Measurements from ENCODE around the gene TPRA1.

GRCh38 chr3:127572735-127573134 lies 17.8 kb downstream of the TPRA1 start:
- TF ChIP-seq CTCF (conservative IDR thresholded peaks at IDR 0.05; ENCODE audit: low read depth, low read length): no peak
- no peak for TF ChIP-seq MAFK (IDR thresholded peaks at IDR 0.05; ENCODE audit: low read depth, low read length)
- TF ChIP-seq BHLHE40 (IDR thresholded peaks at IDR 0.05; ENCODE audit: low read depth, low read length): no peak
- no peak for TF ChIP-seq ELK1 (IDR thresholded peaks at IDR 0.05; ENCODE audit: borderline replicate concordance, low read depth, low read length)
- no peak for TF ChIP-seq CHD1 (IDR thresholded peaks at IDR 0.05; ENCODE audit: low read depth, low read length)
- TF ChIP-seq USF2 (IDR thresholded peaks at IDR 0.05; ENCODE audit: low read depth, low read length): no peak
